ENCODE measurements around the gene KIF21B.
A peak's percentile ranks its signal among the peaks of the same experiment; 100 is the strongest.

Gene KIF21B

GRCh38 chr1:200971428-200971903 is 52.0 kb downstream of the KIF21B start:
- Histone ChIP-seq H3K9ac (no peak overlapping the region), H3K79me2 (ENCODE audit: insufficient read depth, low read depth) (no peaks in the 10 kb centered on the region), H2AFZ (ENCODE audit: low read depth) (no peak overlapping the region), H3K27me3 (ENCODE audit: insufficient read depth, low read depth) (no peaks in the 10 kb centered on the region), H3K4me2 (no peak overlapping the region), H3K4me3 (IDR thresholded peaks at IDR 0.05; ENCODE audit: insufficient read depth, low read depth, low read length) (no peak overlapping the region), H3K4me1 (ENCODE audit: low read depth, poor library complexity, severe bottlenecking) (peaks cover 20% of the 10 kb centered on the region), H3K36me3 (ENCODE audit: insufficient read depth) (no peaks in the 10 kb centered on the region), H4K20me1 (ENCODE audit: insufficient read depth) (no peaks in the 10 kb centered on the region), H3K27ac (no peak overlapping the region)
- no peak for TF ChIP-seq CTCF (conservative IDR thresholded peaks at IDR 0.05; ENCODE audit: low read depth, low read length)

- no peak overlapping the region for H3K9ac ChIP-seq
- H3K36me3 ChIP-seq (ENCODE audit: insufficient read depth): no peaks in the 10 kb centered on the region
- H3K4me2 ChIP-seq: peak overlapping the region; percentile 30; the same call in 1 of the 2 replicates
- no peaks in the 10 kb centered on the region for H4K20me1 ChIP-seq (ENCODE audit: insufficient read depth)
- H3K79me2 ChIP-seq (ENCODE audit: insufficient read depth, low read depth): no peaks in the 10 kb centered on the region
- H3K27me3 ChIP-seq (ENCODE audit: insufficient read depth, low read depth): no peaks in the 10 kb centered on the region
- TF ChIP-seq CTCF (conservative IDR thresholded peaks at IDR 0.05; ENCODE audit: low read depth, low read length): no peak
- H3K4me1 ChIP-seq (ENCODE audit: low read depth, poor library complexity, severe bottlenecking): peaks cover 20% of the 10 kb centered on the region
- H3K27ac ChIP-seq: no peak overlapping the region
- H3K4me3 ChIP-seq (IDR thresholded peaks at IDR 0.05; ENCODE audit: insufficient read depth, low read depth, low read length): no peak overlapping the region
- H2AFZ ChIP-seq (ENCODE audit: low read depth): no peak overlapping the region
Observed at GRCh38 chr1:200970771-200971427, 52.6 kb downstream of the KIF21B start.

DNA sequence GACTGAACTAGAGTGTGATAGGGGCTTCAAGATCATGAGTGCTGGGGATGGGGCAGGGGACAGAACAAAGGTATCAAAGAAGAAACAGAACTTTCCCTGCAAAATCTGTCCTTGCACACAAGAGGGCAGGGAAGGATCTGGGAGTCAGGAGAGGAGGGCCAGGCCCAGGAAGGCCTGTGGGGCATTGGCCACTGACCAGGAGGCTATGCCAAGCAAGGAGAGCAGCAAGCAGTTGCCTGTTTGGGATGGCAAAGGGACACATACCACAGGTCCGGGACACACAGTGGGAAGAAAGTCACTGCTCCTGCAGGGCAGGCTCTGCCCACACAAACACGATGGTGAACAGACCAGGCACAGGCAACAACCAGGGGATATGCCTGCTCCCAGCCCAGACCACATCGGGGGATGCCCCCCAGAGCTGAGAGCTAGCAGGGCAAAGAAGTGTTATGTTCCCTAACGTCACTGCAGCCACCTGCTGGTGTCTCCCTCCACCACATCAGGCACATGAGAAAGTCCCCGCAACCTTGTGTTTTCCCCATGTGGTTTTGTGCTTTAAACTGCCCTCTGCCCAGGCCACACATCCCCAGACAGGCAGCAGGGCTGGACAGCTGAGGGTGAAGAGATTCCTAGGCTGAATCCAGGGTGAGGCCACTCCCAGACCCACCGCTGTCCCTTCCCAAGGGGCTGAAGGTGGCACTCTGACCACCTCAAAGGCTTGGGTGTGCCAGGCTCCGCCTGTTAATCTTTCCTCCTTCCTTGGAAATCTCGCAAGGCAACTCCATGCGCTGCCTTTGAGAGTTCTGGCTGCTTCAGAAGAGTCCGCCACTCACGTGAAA is 53.6 kb downstream of the KIF21B start:
- no peak overlapping the region for H3K9ac ChIP-seq

More for the DNA sequence above, 53.6 kb downstream of the KIF21B start:
- H3K79me2 ChIP-seq (ENCODE audit: insufficient read depth, low read depth): no peaks in the 10 kb centered on the region
- H3K27ac ChIP-seq: no peak overlapping the region
- H3K4me2 ChIP-seq: peak overlapping the region; percentile 30; the same call in 1 of the 2 replicates
- H2AFZ ChIP-seq (ENCODE audit: low read depth): no peak overlapping the region
- H3K4me1 ChIP-seq (ENCODE audit: low read depth, poor library complexity, severe bottlenecking): peaks cover 20% of the 10 kb centered on the region
- TF ChIP-seq CTCF (conservative IDR thresholded peaks at IDR 0.05; ENCODE audit: low read depth, low read length): peak; percentile 46; the same call in 1 of the 2 replicates
- no peaks in the 10 kb centered on the region for H3K36me3 ChIP-seq (ENCODE audit: insufficient read depth)
- H3K27me3 ChIP-seq (ENCODE audit: insufficient read depth, low read depth): no peaks in the 10 kb centered on the region
- no peak overlapping the region for H3K4me3 ChIP-seq (IDR thresholded peaks at IDR 0.05; ENCODE audit: insufficient read depth, low read depth, low read length)
- no peaks in the 10 kb centered on the region for H4K20me1 ChIP-seq (ENCODE audit: insufficient read depth)
